ENCODE data around the gene NSUN5.
"Not testable (repeated sequence)": the region's sequence is repeated elsewhere in the genome, so short reads cannot be mapped to it uniquely, and the experiment has no call there.

Gene NSUN5

DNA sequence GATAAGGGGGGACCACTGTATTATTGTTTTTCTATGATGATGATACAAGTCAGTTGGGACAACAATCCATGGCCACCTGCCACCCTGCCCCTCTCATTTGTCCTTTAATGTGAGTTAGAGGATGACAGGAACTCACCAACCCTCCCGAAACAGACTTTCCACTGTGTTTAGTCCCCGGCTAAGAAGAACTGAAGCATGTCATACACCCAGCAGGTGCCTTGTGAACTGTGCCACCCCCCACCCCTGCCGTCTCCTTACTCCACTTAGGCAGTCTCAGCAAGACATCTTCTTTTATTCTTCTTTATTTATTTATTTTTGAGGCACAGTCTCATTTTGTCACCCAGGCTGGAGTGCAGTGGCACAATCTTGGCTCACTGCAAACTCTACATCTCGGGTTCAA is 40.8 kb downstream of the NSUN5 start:
- DNase-seq, result not testable (repeated sequence)

DNA sequence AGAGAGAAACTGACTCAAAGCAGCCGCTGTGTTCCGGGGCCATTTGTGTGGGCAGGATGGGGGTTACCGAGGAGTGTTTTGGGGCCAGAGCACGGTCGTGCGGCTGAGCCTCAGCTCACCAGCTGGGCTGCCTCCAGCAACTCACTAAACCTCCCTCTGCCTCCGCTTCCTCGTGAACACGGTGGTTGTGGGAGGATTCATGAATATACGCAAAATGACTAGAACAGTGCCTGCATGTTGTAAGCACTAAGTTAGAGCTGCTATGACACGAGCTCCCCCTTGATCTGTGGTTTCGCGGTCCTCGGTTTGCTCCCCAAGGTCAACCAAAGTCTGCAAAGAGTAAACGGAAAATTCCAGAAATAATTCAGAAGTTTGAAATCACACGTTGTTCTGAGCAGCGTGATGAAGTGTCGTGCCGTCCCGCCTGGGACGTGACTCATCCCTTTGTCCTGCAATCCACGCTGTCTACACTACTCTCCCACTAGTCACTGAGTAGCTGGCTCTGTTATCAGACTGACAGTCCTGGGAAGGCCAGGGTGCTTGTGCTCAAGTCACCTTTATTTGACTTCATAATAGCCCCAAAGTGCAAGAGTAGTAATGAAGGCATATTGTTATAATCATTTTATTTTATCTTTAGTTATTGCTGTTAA is 41.8 kb downstream of the NSUN5 start:
- not testable (repeated sequence) for DNase-seq

DNA sequence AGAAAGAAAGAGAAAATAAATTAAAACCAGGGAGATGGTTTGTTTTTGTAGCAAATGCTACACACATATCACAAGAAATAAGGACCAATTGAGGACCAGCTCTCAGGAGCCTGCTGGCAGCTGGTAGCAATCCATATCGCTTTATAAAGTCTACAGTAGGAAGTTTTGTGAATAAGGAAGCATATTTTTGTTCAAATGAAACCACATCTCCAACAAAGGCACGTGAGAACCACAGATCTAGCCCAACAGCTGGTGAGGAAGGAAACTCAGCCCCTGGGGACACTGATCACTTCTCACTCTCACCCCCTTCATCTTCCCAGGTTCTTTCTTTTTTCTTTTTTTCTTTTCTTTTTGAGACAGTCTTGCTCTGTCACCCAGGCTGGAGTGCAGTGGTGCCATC is 46.2 kb downstream of the NSUN5 start:
- DNase-seq, result not testable (repeated sequence)

All from AML-193 (cell line).